ENCODE data around the gene MAMDC4.
"Not testable (repeated sequence)": the region's sequence is repeated elsewhere in the genome, so short reads cannot be mapped to it uniquely, and the experiment has no call there.

MAMDC4 gene

DNA sequence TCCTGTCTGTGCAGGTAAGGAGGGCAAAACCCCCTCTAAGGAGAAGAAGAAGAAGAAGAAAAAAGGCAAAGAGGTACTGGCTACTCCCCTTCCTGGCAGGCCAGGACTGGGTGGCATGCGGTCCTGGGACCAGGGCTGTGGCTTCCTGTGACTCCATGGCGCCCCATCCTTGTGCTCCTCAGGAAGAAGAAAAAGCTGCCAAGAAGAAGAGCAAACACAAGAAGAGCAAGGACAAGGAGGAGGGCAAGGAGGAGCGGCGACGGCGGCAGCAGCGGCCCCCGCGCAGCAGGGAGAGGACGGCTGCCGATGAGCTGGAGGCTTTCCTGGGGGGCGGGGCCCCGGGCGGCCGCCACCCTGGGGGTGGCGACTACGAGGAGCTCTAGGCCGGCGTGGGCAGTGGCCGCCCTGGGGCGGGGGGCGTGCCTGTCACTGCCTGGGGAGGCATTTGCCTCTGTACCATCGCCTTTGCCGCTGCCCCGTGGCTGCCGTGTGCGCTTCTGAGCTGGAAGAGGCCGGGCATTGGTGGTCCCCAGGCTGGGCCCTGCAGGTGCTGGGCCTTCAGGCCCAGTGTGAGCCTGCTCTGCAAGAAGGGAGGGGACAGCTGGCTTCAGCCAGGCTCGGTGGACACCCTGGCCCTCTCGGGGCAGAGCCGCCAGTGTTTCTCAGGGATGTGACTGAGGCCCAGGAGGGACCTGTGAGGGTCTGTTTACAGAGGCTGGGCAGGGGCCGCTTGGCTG, 11.8 kb upstream of the MAMDC4 start:
- Histone ChIP-seq H3K27me3 (ENCODE audit: insufficient read depth, poor library complexity, severe bottlenecking) (peaks cover 12% of the 10 kb centered on the region), H3K9me3 (ENCODE audit: severe bottlenecking) (no peaks in the 10 kb centered on the region), H3K36me3 (ENCODE audit: low read depth) (no peaks in the 10 kb centered on the region), H3K27ac (ENCODE audit: poor library complexity, severe bottlenecking) (no peak overlapping the region), H3K4me3 (ENCODE audit: severe bottlenecking) (no peak overlapping the region), H3K4me1 (ENCODE audit: insufficient read depth, poor library complexity, severe bottlenecking) (no peaks in the 10 kb centered on the region)
- no peak for ATAC-seq (ENCODE audit: low read depth)
- TF ChIP-seq CTCF (IDR thresholded peaks at IDR 0.05; ENCODE audit: poor library complexity, severe bottlenecking) = no peak
- DNase-seq (ENCODE audit: low spot score) = no peak

DNA sequence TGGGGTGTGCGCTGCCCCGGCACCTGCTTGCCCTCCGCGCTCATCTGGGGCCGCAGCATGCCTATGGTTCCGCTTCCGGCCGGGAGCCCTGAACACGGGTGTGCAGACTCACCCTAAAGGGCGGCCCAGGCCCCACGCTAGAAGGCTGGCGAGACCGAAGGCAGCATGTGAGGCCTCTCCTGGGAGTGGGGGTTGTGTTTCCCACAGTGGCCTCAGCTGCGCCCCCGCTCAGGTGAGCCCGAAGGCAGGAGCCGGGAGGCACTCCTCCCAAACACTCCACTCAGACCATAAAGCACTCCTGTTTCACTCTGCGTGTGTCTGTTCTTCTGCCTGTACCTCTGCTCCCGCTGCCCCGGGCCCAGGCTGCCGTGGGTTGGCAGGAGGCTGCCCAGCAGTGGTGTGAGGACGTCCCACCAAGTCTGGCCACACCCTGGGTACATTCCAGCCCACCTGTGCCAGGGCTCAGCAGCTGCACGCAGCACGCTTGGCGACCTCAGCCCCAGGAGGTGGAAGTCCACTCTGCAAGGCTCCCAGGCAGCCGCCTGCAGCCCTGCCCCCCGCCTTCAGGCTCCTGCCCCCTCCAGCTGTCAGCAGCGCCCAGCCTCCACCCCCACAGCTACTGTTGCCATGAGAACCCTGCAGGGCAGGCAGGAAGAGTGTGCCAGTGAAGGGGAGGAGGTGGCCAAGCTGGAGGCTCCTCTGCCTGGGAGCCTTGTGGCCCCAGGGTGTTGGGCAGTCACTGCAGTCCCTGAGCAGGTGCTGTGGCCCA, 11.1 kb upstream of the MAMDC4 start:
- no peak overlapping the region for H3K4me3 ChIP-seq (ENCODE audit: severe bottlenecking)
- no peaks in the 10 kb centered on the region for H3K36me3 ChIP-seq (ENCODE audit: low read depth)

DNA sequence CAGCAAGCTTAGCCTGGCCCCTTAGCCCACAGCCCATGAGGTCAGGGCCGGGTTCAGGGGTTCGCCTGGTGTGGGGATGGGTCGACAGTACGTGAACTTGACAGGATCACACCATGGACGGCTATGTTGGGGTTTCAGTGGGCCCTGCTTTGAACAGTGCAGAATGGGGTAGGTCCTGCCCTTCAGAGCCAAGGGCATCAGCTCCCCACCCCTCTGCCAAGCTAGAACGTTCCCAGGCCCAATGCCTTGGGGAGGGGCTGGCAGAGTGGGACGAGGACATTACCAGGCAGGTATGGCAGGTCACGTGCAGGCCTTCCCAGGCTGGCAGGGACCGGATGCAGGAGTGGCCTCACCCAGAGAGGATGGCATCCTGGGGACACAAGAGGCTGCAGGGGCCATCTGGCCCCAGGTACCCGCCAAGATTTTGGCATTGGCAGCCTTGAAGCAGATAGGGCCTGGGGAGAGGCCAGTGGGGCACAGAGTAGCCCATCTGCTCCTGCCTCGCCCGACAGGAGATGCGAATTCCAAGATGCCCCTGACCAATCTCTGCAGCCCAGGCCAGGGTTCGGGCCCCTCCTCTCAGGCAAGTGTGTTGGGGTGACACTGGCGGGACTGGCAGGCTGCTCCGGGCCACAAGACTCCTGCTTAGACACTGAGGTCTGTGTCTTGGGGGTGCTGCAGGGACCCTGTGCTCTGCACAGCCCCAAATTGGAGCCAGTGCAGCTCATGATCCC, 10.3 kb upstream of the MAMDC4 start:
- H3K36me3 ChIP-seq (ENCODE audit: low read depth); DNase-seq (ENCODE audit: low spot score); H3K27ac ChIP-seq (ENCODE audit: poor library complexity, severe bottlenecking); H3K9me3 ChIP-seq (ENCODE audit: severe bottlenecking); H3K4me3 ChIP-seq (ENCODE audit: severe bottlenecking); ATAC-seq (ENCODE audit: low read depth); H3K4me1 ChIP-seq (ENCODE audit: insufficient read depth, poor library complexity, severe bottlenecking): not testable (repeated sequence)
- H3K27me3 ChIP-seq (ENCODE audit: insufficient read depth, poor library complexity, severe bottlenecking) = peaks cover 22% of the 10 kb centered on the region

More for the DNA sequence above, 11.1 kb upstream of the MAMDC4 start:
- ATAC-seq (ENCODE audit: low read depth) (peak; percentile 22), DNase-seq (ENCODE audit: low spot score) (no peak)
- no peak for TF ChIP-seq CTCF (IDR thresholded peaks at IDR 0.05; ENCODE audit: poor library complexity, severe bottlenecking)
- Histone ChIP-seq H3K27me3 (ENCODE audit: insufficient read depth, poor library complexity, severe bottlenecking) (peaks cover 18% of the 10 kb centered on the region), H3K4me1 (ENCODE audit: insufficient read depth, poor library complexity, severe bottlenecking) (no peaks in the 10 kb centered on the region), H3K27ac (ENCODE audit: poor library complexity, severe bottlenecking) (no peak overlapping the region), H3K9me3 (ENCODE audit: severe bottlenecking) (no peaks in the 10 kb centered on the region)

DNA sequence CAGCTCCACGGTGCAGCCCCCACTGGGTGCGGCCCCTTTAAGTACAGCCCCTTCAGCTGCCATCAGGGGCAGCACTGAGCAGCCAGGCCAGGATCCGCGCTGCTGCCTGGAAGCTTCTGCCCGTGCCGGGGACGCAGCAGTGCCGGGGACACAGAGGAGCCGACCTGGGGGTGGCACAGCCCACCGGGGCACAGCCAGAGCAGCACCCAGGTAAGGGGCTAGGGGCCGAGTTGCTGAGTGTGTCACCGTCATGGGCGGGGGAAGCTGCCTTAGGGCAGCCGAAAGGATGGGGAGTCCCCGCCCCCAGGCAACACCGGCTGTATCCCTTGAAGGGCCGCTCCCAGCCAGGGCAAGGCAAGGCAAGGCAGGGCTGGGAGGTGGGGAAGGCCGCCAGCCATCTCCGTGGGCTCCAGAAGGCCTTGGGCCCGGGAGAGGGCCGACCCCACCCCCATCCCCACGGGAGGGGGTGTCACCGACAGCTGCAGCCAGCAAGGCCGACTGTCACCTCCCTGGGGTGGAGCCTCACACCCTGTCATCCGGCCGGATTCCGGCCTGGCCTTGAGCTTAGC, 9.7 kb upstream of the MAMDC4 start, which contains the start of gene AJM1:
Gene AJM1, plus strand, starts transcription at position 99 of the 569 bp plus-strand sequence. CDS start 1,937 bp downstream, outside the sequence.
- not testable (repeated sequence) for H3K27ac ChIP-seq (ENCODE audit: poor library complexity, severe bottlenecking); H3K9me3 ChIP-seq (ENCODE audit: severe bottlenecking); H3K36me3 ChIP-seq (ENCODE audit: low read depth); H3K4me3 ChIP-seq (ENCODE audit: severe bottlenecking); H3K4me1 ChIP-seq (ENCODE audit: insufficient read depth, poor library complexity, severe bottlenecking); DNase-seq (ENCODE audit: low spot score)
- ATAC-seq (ENCODE audit: low read depth) = peak; percentile 49
- H3K27me3 ChIP-seq (ENCODE audit: insufficient read depth, poor library complexity, severe bottlenecking) = peaks cover 22% of the 10 kb centered on the region
- peak; percentile 77 for TF ChIP-seq CTCF (IDR thresholded peaks at IDR 0.05; ENCODE audit: poor library complexity, severe bottlenecking)

- not testable (repeated sequence) for ATAC-seq (ENCODE audit: low read depth); H3K4me3 ChIP-seq (ENCODE audit: severe bottlenecking); H3K27ac ChIP-seq (ENCODE audit: poor library complexity, severe bottlenecking); H3K36me3 ChIP-seq (ENCODE audit: low read depth); H3K9me3 ChIP-seq (ENCODE audit: severe bottlenecking); DNase-seq (ENCODE audit: low spot score); H3K4me1 ChIP-seq (ENCODE audit: insufficient read depth, poor library complexity, severe bottlenecking)
- H3K27me3 ChIP-seq (ENCODE audit: insufficient read depth, poor library complexity, severe bottlenecking) = peaks cover 22% of the 10 kb centered on the region
These were observed 8.9 kb upstream of the MAMDC4 start for GRCh38 chr9:136843159-136843800.
